ENCODE data around the gene CFAP210. TPM values are rescaled to one million over a fixed set of nuclear protein-coding genes. Genes with fewer than 3 reads are reported as not detected.
"Not testable (repeated sequence)": the region's sequence is repeated elsewhere in the genome, so short reads cannot be mapped to it uniquely, and the experiment has no call there.

The CFAP210 gene
- total RNA-seq, 1 donor from 2014 or later = not detected

GRCh38 chr2:169692718-169693117, 1.5 kb downstream of the CFAP210 start:
- H3K27ac ChIP-seq = no peak overlapping the region
- H3K4me3 ChIP-seq = no peak overlapping the region
- no peaks in the 10 kb centered on the region for H3K36me3 ChIP-seq
- peaks cover 0 to 4% of the 10 kb centered on the region in 2 donors for H3K4me1 ChIP-seq
- no peaks in the 10 kb centered on the region for H3K27me3 ChIP-seq
- no peak for DNase-seq (ENCODE audit: low spot score in 2 of 2)
- TF ChIP-seq, protein P1, sequence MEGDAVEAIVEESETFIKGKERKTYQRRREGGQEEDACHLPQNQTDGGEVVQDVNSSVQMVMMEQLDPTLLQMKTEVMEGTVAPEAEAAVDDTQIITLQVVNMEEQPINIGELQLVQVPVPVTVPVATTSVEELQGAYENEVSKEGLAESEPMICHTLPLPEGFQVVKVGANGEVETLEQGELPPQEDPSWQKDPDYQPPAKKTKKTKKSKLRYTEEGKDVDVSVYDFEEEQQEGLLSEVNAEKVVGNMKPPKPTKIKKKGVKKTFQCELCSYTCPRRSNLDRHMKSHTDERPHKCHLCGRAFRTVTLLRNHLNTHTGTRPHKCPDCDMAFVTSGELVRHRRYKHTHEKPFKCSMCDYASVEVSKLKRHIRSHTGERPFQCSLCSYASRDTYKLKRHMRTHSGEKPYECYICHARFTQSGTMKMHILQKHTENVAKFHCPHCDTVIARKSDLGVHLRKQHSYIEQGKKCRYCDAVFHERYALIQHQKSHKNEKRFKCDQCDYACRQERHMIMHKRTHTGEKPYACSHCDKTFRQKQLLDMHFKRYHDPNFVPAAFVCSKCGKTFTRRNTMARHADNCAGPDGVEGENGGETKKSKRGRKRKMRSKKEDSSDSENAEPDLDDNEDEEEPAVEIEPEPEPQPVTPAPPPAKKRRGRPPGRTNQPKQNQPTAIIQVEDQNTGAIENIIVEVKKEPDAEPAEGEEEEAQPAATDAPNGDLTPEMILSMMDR (IDR thresholded peaks at IDR 0.05) = no peak
- intact Hi-C loops (cut with DNase I) = no loop called here
- H3K9me3 ChIP-seq = no peaks in the 10 kb centered on the region

DNA sequence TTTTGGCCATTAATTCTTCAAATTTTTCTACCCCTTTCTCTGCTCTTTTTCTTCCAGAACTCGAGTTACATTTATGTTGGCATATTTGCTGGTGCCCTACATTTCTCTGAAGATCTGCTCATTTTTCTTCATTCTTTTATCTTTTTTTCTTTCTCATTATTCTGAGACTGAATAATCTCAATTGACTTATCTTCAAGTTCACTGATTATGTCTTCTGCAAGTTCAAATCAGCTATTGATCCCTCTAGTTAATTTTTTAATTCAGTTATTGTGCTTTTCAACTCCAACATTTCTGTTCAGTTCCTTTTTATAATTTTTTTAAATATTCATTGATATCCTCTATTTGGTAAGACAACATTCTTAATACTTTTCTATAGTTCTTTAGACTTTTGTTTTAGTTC, 3.2 kb downstream of the CFAP210 start:
- TF ChIP-seq, protein P1 (IDR thresholded peaks at IDR 0.05) = no peak
- intact Hi-C loops (cut with DNase I) = no loop called here
- Histone ChIP-seq H3K4me1 (peaks cover 0 to 4% of the 10 kb centered on the region in 2 donors), H3K27ac (no peak overlapping the region), H3K36me3 (no peaks in the 10 kb centered on the region), H3K27me3 (no peaks in the 10 kb centered on the region), H3K9me3 (no peaks in the 10 kb centered on the region), H3K4me3 (no peak overlapping the region)
- DNase-seq (ENCODE audit: low spot score in 2 of 2) = no peak

GRCh38 chr2:169687943-169688342, 6.3 kb downstream of the CFAP210 start:
- intact Hi-C loops (cut with DNase I) = not testable (repeated sequence)

GRCh38 chr2:169686825-169687224, 7.4 kb downstream of the CFAP210 start:
- H3K4me1 ChIP-seq; H3K27me3 ChIP-seq; H3K4me3 ChIP-seq; H3K36me3 ChIP-seq; H3K9me3 ChIP-seq; intact Hi-C loops (cut with DNase I); DNase-seq (ENCODE audit: low spot score in 2 of 2); H3K27ac ChIP-seq: not testable (repeated sequence)

More at GRCh38 chr2:169687943-169688342, 6.3 kb downstream of the CFAP210 start:
- H3K4me1 ChIP-seq; H3K27ac ChIP-seq; H3K4me3 ChIP-seq; H3K9me3 ChIP-seq; DNase-seq (ENCODE audit: low spot score in 2 of 2); H3K27me3 ChIP-seq; H3K36me3 ChIP-seq: not testable (repeated sequence)

DNA sequence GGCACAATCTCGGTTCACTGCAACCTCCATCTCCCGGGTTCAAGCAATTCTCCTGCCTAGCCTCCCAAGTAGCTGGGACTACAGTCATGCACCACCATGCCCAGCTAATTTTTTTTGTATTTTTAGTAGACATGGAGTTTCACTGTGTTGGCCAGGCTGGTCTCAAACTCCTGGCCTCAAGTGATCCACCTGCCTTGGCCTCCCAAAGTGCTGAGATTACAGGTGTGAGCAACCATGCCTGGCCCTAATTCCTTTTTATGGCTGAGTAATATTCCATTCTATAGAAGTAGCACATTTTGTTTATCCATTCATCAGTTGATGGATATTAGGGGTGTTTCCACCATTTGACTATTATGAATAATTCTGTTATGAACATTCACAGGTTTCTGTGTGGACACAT, 9.5 kb downstream of the CFAP210 start:
- H3K36me3 ChIP-seq; intact Hi-C loops (cut with DNase I); H3K4me3 ChIP-seq; H3K27ac ChIP-seq; H3K27me3 ChIP-seq; H3K4me1 ChIP-seq; H3K9me3 ChIP-seq; DNase-seq (ENCODE audit: low spot score in 2 of 2): not testable (repeated sequence)

DNA sequence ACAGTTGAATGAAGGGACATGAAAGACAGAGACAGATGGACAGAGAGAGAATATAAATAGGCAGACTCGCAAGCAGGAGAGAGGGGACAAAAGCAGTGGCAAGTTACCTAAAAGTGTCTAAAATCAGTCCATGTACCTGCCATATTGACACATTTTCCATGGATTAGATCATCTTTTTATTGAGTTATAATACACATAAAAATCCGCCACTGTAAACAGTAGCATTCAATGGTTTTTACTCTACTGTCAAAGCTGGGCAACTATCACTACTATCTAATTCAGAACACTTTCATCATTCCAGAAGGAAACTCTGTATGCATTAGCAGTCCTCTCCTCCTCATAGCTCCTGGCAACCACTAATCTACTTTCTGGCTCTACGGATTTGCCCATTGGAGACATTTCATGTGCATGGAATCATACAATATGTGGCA, 10.1 kb downstream of the CFAP210 start:
- intact Hi-C loops (cut with DNase I) = no loop called here
- Histone ChIP-seq H3K4me3 (no peak overlapping the region), H3K36me3 (no peaks in the 10 kb centered on the region), H3K27me3 (no peaks in the 10 kb centered on the region), H3K4me1 (no peaks in the 10 kb centered on the region), H3K9me3 (no peaks in the 10 kb centered on the region), H3K27ac (no peak overlapping the region)
- TF ChIP-seq, protein P1 (IDR thresholded peaks at IDR 0.05) = no peak
- DNase-seq (ENCODE audit: low spot score in 2 of 2) = no peak

DNA sequence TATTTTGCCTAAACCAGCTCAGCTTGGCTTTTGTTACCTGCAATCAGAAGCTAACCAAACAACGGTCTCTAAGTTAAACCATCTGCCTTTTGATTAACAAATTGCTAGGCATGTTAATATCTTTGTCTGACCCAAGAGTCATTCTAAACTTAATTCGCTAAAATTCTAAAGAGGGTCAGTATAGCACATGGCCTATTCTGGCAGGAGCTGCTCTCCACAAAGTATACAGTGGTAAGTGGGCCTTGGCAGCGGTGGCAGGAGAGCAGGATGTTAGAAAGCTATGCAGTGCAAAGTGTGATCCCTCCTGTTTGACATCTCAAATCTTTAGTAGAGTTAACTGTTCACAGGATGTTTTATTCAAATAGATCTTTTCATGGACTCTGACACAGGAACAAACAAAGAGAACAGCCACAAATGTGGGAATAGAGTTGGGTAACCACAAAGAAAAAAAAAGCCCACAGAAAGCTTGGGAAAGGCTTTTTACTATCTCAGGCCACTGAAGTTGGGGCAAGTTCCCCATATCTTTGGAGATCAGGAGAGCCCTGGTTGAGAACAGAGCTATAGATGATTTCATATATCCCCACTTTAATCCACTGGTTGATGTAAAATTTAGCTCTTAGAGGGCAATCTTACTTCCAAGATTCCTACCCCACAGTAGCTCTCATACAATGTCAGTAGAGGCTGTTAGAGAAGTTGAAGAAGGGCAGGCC, 10.6 kb downstream of the CFAP210 start:
- Histone ChIP-seq H3K36me3 (no peaks in the 10 kb centered on the region), H3K4me3 (no peak overlapping the region), H3K27ac (no peak overlapping the region), H3K4me1 (no peaks in the 10 kb centered on the region), H3K27me3 (no peaks in the 10 kb centered on the region), H3K9me3 (no peaks in the 10 kb centered on the region)
- intact Hi-C loops (cut with DNase I) = no loop called here
- DNase-seq (ENCODE audit: low spot score in 2 of 2) = no peak
- TF ChIP-seq, protein P1 (IDR thresholded peaks at IDR 0.05) = no peak
